RPMI7951 (cell line): ENCODE results near the gene MYORG. TPM values are rescaled to one million over a fixed set of nuclear protein-coding genes. Genes with fewer than 3 reads are reported as not detected.
A peak's percentile ranks its signal among the peaks of the same experiment; 100 is the strongest.

Source experiments
- DNase-seq: peaks from one replicate; pipeline ENCODE4 v3.0.0-alpha.2; 2012; ENCODE audit warnings: low read depth
- total RNA-seq: library from RNA; depleted of rRNA; stranded (reverse); fragments of >200 nt; shearing (Covaris generic); gene quantifications from 2 replicates; pipeline ENCODE4 v1.2.3, GENCODE V29; 2014

Gene MYORG
- total RNA-seq, 1 experiment from 2014 or later = 1.7 TPM

DNA sequence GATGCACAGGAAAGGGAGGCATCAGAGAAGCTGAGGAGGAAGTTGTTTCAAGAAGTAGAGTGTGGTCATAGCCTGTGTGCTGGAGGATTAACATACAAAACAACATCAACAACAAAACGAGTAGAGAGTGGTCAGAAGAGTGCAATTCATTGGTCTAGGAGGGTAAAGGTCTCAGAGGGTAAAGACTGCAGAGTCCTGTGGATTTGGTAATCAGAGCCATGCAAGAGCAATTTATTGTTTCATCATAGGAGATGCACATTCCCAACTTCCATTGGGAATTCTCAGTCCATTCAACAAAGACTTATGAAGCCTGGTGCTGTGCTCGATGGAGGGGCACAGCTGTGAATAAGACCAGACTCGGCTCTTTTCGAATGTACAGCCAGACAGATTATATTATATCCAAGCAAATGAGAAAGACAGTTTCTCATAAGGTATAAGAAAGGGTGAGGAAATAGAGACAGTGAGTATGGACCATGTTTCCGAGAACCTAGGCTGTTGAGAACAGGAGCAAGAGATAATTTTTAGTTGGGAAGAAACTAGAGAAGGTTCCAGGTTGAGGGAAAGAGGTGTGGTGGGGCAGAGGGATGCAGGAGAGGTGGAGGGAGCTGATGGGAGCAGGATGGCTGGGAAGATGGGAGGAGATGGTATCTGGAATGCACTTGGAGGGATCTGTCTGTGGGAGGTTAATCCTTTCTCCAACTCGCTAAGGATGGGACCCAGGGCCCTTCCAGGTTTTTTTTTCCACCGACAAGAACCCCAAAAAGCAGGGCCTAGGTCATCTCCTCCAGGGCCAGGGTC, 7.9 kb upstream of the MYORG start:
- no peak for DNase-seq

DNA sequence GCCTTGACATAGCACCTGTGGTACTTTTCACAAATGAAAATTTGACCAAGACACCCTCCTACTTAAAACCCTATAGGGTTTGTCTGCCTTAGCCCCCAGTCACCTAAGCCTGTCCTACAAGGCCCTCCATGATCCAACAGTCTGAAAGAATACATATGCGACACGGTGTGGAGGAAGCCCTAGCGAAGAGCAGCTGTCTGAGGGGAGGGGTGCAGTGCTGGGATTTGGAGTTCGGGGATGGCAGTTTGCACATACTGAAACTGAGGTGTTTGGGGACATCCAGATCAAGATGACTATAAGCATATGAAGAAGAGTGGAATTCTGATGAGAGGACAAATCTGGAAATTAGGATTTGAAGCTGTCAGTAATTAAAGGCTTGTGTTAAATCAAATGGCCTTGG, 7.2 kb upstream of the MYORG start:
- DNase-seq = no peak

DNA sequence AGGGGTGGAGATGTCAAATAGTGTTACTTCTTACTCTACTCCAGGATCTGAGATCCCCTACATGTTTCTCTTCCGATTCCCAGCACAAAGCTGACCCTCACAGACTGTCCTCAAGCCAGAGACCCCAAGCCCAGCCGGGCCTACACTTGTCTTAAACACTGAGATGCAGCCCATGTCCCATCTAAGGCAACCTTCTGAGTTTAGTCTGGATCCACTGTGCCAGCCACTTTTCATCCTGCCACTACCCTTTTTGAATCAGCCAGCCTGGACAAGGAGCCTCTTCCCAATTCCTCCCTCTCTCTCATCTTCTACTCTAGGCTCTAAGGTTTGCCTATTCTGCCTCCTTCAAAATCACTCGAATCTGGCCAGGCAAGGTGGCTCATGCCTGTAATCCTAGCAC, 6.2 kb upstream of the MYORG start:
- DNase-seq = no peak

DNA sequence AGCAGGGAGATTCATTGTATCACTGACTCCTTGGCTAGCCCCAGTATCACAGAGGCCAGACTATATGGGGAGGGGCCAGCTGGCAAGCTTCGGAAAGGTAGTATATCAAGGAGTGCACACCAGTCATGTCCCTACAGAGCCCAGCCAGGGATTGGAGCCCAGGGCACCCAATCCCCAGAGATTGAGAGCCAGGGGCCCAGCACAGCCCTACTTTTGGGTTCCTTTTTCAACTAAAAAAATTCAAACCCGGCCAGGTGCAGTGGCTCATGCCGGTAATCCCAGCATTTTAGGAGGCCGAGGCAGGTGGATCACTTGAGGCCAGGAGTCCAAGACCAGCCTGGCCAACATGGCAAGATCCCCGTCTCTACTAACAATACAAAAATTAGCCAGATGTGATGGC, 5.4 kb upstream of the MYORG start:
- no peak for DNase-seq

DNA sequence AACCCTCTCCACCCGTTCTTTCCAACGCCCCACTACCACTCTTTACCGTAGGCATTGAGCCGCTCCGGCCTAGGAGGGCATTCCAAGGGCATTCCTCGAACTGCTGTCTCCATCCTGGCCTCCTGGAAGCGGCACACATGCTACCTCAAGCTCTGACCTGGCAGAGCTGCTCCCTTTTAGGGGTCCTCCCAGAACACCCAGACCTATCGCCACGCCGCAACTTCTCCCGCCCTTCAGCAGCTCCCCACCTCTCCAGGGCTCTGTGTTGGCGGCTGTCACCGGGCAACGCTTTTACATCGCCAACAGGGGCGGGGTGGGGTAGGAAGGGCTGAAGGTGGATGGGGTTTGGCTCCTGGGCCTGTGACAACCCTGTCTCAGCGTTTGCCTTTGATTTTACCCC, 4.6 kb upstream of the MYORG start:
- no peak for DNase-seq

DNA sequence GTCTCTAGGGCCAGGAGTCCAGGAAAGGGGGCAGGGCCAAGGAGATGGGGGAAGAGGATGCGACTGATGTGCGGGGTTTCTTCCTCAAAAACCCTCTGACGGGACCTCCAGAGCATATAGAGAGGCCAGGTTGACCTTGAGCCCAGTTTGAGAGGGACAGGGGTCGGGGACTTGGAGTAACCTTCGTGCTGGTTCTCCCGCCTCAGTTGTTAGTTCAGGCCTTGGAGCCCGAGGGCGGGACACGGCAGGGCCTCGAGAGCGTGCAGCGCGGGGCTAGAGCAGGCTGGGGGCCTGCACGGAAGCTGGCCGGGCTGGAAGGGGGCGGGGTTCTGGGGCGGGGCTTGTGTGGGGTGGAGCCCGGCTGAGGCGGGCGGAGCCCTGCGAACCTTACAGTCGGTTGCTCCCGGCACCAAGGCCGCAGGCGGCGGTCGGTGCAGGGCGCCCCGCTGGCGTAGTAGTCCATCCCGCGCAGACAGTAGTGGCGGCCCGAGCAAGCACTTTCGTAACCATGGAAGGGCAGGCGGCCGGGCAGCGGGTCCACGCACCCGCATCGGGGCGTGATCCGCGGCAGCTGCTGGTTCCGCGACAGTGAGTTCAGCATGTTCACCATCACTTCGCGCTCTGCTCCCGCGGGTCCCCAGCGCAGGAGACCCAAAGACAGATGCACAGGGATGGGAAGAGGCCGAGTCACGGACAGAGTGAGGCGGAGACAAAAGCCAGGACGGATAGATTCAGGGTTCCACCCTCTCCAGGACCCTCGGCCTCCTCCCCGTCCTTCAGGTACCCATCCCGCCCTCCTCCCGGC, 4.0 kb upstream of the MYORG start:
- DNase-seq = peak; percentile 62

DNA sequence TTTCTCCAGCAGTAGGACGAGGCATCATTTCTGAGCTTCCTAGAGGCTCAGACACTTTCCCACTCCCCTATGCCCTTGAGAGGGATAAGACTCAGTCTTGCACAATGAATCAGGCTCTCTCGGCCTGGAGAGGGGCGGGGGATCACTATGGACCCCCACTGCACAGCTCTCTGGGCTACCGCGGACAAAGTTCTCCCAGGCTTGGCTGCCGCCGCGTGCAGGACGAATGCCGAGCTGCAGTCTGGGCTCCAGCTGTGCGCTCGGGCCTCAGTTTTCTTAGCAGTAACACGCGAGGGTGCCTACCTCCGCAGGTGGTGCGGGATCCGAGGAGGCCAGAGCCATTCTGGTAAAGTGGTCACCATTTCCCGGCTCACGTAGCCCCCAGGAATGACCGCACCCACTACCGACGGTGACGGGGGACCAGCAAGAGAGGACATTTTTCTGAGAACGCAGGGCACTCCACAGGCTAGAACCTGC, 3.4 kb upstream of the MYORG start:
- no peak for DNase-seq

DNA sequence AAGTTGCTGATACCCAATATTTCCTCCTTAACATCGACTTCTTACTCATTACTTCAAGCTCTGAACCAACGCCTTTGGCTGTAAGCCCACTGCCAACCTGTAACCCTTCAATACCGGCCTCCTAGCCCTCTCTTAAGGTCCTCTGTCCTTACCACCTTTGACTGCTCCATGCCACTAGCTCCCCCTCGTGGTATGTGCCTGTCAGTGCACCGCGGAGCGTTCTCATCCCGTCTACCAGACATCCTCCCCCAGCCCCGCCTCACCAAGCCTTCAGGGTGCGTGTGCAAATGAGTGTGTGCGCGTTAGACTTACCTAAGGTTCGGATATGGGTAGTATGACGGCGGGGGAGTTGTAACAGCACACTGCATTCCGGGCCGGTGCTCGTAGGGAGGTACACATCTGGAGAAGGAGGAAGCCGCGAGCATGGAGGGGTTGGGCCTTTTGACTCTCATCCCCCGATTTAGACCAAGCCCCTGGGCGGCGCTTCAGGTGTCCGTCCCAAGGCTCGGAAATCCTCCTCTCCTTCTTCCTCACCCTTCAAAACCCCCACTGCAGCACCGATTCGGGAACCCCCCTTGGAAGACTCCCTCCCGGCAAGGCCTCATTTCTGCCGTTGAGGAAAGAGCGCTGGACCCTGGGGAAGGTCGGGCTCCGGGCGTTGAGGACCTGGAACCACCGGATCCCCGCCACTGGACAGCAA, 2.8 kb upstream of the MYORG start:
- DNase-seq = peak; percentile 69

DNA sequence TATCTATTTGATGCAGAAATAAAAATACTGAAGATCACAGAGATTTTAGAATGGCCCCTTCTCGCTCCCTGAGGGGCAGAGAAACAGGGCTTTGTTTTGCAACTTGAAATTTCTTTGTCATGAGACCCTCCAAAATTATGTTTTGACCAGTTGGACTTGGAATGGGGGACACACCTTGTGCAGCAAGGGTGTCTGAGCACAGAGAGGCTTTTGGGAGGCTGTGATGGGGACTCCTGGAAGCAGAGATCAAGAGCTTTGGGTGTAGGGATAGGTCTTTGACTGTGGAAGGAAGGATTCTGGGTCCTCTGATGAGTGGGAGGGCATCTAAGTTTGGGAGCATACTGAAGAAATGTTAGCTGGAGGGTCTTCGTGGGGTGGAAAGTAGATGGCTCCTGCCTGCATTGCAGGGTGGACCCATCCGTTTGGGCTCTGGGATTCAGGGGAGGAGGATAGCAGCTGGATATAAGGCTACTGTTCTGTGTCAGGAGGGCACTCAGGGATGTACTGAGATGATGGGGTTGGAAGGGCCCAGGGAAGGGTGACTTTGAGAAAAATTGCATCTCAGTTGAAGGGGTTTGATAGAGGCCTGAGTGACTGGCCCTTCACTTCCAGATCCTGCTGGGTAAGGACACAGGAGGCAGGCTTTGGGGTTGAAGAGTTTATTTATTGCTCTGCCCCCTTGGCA, 1.8 kb upstream of the MYORG start:
- no peak for DNase-seq

DNA sequence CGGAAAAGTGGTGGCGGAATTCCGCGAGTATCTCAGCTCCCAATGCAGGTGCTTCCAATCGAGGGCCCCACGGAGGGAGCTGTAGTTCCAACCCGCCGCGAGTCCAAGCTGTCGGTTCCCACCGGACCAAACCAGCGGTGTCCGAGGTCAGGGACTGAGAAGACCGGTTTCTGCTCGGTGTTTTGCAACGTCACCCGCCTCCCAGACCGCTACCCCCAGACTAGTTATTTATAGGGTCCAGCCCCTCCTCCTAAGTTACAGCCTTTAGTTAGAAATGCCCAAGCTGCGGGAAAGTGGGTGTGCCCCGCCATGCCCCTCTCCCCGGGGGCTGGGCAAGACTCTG, 677 bp upstream of the MYORG start:
- no peak for DNase-seq

DNA sequence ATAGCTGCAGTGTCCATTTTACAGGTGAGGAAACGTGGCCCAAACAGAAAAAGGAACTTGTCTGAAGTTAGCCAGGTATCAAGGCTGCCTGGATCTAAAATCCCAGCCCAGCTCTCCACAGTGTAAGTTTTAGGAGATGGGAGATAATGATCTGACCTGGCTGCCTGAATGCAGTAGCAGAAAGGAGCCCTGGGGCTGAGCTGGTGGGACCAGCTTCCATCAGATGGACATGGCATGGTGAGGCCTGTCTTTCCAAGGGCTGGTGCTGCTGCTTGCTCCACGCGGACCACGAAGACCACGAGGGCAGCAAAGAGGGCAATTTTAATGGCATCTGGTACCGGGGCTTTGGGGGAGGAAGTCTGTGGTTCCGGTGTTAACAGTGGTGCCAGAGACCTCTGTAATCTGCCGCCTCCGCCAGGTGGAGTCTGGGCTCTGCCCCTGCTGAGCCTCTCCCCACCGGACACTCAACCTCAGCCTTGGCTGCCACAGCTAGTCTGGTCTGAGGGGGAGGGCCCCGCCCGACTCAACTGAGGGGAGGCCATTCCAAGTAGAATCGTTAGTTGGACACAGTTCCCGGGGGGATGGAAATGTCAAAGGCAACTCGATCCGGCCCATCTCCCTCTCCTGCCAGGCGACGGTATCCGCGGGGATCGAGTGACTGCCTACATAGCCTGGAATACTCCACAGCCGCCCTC, 650 bp downstream of the MYORG start:
- DNase-seq = peak; percentile 49

DNA sequence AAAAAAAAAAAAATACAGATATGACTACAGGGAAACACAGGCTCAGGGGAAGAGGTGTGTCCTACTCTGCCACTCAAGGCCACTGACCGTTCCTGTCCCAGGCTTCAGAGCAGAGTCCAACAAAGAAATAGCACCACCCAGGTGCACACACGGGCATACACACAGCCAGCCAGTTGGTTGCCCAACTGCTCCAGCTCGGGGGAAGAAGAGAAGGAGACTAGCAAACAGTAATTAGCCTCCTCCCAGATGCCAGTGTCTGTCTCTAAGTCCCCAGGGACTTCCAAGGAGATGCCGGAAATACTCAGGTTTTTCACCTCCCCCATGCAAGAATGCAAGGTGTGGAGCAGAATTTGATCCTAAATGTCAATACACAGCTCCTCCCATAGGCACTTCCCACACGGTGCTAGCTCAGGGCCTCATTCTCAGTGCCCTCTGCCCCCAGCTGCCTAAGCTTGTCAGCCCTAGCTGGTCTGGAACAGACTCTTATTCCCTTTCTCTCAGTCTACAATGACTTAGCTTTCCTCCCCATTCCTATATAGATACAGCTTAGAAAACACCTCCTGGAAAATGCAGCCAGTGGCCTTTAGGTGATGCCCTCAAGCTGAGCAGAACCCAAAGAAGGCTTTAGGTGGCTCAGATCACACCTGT, 1.7 kb downstream of the MYORG start:
- no peak for DNase-seq

DNA sequence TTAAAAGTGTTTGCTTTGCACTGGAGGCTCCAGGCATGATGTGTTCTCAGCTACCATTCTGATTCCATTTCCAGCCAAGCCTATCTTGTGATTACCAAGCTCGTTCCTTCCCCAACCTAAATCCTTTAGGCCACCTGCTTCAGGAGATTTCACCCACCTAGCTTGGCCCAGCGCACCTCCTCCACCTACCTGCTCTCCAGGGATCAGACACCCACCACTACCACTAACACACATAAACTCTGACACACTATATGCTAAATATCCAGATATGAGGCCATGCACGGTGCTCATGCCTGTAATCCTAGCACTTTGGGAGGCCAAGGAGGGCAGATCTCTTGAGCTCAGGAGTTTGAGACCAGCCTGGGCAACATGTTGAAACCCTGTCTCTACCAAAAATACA, 2.4 kb downstream of the MYORG start:
- no peak for DNase-seq

DNA sequence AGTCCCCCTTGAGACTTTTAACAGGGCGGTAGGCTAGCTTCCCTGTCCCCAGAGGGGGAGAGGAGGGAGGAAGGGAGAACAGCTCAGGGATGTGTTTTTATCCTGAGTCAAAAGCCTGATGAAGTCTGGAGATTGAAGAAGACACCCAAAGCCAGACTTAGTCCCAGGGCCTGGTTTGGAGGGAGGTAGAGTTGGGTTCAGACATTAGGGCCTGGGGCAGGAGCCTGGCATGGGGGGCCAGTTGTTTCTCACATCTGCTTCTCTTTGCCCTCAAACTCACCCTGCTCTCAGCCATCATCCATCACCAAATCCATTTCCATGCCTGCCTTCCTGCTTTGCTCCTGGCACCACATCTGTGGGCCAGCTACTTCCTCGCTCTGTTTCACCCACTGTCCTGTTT, 2.9 kb downstream of the MYORG start:
- no peak for DNase-seq

DNA sequence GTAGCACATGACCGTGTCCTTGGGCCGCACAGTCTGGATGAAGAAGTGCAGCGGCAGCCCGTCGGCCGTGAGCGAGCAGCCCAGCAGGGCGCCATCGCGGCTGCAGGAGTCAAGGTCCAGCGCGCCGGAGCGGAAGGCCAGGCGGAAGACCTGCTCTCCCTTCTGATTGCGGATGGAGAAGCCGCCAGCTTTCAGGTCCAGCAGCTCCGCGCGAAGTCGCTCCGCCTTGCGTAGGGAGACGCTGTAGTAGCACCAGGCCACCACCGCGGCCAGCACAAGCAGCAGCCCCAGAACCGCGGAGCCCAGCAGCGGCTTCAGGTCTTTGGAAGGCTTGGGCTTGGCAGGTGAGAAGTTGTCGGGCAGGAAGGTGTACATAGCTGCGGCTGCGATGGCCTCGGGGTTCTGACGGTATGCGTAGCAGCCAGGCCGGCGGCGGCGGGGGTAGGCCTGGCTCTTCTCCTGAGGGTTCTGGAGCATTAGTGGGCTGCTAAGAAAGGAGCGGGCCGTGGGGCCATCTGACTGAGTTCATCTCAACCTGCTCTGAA, 4.2 kb downstream of the MYORG start:
- no peak for DNase-seq

DNA sequence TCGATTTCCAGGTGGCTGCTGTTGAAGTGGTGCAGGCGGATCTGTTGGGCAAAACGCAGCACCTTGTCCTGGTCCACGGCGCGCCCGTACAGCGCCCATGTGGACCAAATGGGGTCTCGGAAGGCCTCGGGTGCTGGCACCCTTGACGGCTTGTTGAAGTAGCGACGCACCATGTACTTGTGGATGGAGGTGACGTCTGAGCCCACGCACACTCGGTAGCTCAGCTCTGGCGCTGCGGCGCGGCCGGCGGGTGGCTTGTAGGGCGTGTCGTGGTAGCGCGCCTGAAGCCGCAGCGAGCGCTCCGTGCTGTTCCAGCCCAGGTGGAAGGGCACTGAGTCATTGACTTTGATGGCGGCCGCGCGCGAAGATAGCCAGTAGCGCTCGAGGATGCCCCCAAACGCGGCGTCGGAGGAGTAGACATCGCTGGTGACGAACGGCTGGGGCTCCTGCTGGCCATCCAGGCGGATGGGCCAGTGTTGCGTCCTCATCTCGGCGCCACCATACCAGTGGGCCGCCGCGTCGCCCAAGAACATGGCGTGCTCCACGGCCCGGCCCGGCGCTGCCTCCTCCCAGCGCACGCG, 4.7 kb downstream of the MYORG start:
- DNase-seq = no peak

DNA sequence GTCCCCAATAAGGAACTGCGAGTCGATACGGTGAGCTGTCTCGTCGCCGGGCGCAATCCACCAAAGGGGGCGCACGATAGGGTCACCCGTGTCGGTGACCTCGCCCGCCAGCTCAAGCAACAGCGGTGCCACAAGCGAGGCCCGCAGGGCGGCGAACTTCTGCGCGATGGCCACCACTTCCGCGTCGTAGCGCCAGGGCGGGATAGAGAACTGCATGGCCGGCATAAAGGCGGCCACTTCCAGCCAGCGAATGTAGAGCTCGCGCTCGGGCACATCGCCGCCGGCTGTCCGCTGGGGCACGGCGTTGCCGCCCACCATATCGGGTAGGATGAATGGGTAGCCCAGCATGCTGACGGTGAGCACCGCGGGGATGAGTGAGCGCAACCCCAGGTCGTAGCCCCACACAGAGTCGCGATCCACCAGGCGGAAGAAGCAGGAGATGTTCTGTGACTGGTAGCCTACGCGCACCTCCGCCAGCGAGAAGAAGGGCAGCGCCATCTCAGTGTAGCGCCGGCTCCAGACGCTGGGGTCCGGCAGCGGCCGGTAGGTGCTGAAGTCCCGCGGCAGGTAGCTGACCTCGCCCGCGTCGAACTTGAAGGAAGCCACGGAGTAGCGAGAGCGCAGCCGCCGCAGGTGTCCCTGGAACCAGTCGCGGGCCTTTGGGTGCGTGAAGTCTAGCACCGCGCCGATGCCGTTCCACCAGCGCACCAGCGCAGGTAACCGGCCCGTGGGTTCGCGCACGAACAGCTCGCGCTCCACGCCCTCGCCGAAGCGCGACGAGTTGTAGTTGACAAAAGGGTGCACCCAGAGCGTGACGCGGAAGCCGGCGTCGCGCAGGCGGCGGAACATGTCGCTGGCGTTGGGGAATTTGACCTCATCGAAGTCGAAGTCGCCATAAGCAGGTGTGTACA, 5.5 kb downstream of the MYORG start:
- no peak for DNase-seq

DNA sequence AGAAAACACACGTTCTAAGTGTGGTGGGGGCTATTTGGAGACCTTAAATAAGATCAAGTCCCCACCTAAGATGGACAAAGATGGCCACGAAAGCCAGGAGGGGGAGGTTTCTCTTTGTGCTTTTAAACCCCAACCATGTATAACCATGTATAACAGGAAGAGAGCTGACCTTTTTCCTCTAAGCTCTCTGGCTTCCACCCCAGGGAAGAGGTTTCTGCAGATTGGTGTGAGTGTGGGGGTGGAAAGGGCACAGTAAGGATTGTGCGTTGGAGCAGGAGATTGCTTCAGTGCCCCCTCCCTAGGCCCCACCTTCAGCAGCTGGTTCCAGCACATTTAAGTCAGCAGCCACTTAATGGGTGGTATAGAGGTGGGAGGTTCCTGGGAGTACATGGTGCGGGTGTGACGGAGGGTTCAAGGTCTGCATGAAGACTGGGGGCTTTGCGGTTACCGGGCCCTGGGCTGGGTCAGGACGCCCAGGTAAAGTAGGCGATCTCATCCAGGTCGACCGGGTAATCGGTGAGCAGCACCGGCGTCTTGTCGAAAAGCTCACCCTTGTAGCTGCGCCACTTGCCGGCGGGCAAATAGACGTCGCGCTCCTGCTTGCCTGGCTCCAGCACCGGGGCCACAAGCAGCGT, 6.2 kb downstream of the MYORG start:
- no peak for DNase-seq

DNA sequence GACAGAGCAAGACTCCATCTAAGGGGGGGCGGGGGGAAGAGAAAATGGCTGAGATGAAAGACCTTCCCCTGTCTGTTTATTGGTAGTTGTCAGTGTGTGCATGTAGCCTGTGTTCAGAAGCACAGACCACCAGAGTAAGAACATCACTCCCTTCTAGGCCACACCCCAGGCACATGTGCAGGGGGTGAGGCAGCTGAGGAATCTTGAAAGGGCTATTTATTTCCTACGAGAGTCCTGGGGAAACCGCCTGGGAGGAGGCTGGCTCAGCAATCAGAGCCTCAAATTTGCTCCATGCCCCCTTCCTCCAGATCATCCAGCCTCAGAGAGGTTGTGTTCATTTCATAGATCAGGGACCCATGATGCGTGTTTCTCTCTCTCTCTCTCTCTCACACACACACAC, 7.1 kb downstream of the MYORG start:
- no peak for DNase-seq
